Activated CD8-positive, alpha-beta T cell treated with anti-CD3 and anti-CD28 coated beads for 36 hours (primary cell): ENCODE measurements around the gene LCN6. TPM values are rescaled to one million over a fixed set of nuclear protein-coding genes. Genes with fewer than 3 reads are reported as not detected.
A peak's percentile ranks its signal among the peaks of the same experiment; 100 is the strongest.

Source experiments
- ATAC-seq: fragments of 200-7000 bp; cut with Tn5 transposase; one replicate; pipeline ENCODE4 v1.10.0; 2021; ENCODE audit warnings: mild to moderate bottlenecking, moderate library complexity
- CTCF ChIA-PET: fragments of 350-600 bp; sonication (Branson Sonifier 250); formaldehyde crosslinking; loops from one replicate; lab custom pipeline; 2021; ENCODE audit warnings: antibody characterized with exemption; lab: Charles Lee
- POLR2A ChIA-PET: fragments of 350-600 bp; sonication (Branson Sonifier 250); formaldehyde crosslinking; loops from one replicate; lab custom pipeline; 2021; ENCODE audit warnings: antibody characterized with exemption; lab: Charles Lee
- DNase-seq: peaks from one replicate; pipeline ENCODE4 v3.0.0-alpha.2; 2020
- H3K27ac Mint-ChIP-seq: one replicate; pipeline ENCODE4 v1.8.0; 2021; ENCODE audit warnings: mild to moderate bottlenecking, mixed read lengths
- H3K27me3 Mint-ChIP-seq: one replicate; pipeline ENCODE4 v1.8.0; 2021; ENCODE audit warnings: mixed read lengths
- H3K36me3 Mint-ChIP-seq: one replicate; pipeline ENCODE4 v1.8.0; 2021; ENCODE audit warnings: low read depth, mixed read lengths
- H3K4me1 Mint-ChIP-seq: one replicate; pipeline ENCODE4 v1.8.0; 2021; ENCODE audit warnings: low read depth, mixed read lengths
- H3K4me3 Mint-ChIP-seq: one replicate; pipeline ENCODE4 v1.8.0; 2021; ENCODE audit warnings: mild to moderate bottlenecking, moderate library complexity, mixed read lengths
- H3K9me3 Mint-ChIP-seq: one replicate; pipeline ENCODE4 v1.8.0; 2021; ENCODE audit warnings: mixed read lengths
- CTCF ChIP-seq: fragments of 200-600 bp; IDR thresholded peaks from one replicate; pipeline ENCODE4 v1.8.0; 2022; ENCODE audit warnings: antibody characterized with exemption, mild to moderate bottlenecking
- intact Hi-C: fragments of 100-400 bp; cut with micrococcal nuclease; formaldehyde crosslinking; loops from one replicate; pipeline ENCODE4 v1.10.0; 2022
- total RNA-seq, 2 experiments: library from RNA; stranded (reverse); gene quantifications; one replicate each; pipeline ENCODE4 v1.2.3, GENCODE V29; 2021

Gene LCN6
- total RNA-seq, 2 experiments from 2014 or later = not detected

- DNase-seq (peak; percentile 56), ATAC-seq (peak; percentile 83)
- ChIA-PET POLR2A (interaction anchor here (2.7 kb wide), 1 partner anchor 7 kb away, joined by 12 read pairs; no protein-coding TSS in a partner anchor), CTCF (interaction anchor here (0.9 kb wide), 1 partner anchor 63 kb away, joined by 3 read pairs; no protein-coding TSS in a partner anchor)
- intact Hi-C loops = no loop called here
- TF ChIP-seq CTCF = no peak
- Mint-ChIP-seq H3K36me3 (no peaks in the 10 kb centered on the region), H3K9me3 (no peaks in the 10 kb centered on the region), H3K4me1 (peaks cover 31% of the 10 kb centered on the region), H3K27me3 (no peaks in the 10 kb centered on the region), H3K27ac (no peak overlapping the region), H3K4me3 (no peak overlapping the region)
Observed at GRCh38 chr9:136734837-136735496, 13.4 kb downstream of the LCN6 start.

- peaks cover 34% of the 10 kb centered on the region for H3K4me1 Mint-ChIP-seq
Observed at GRCh38 chr9:136733611-136734010, 14.7 kb downstream of the LCN6 start.

GRCh38 chr9:136732444-136733178 lies 15.7 kb downstream of the LCN6 start:
- H3K27ac Mint-ChIP-seq = no peak overlapping the region

More at GRCh38 chr9:136733611-136734010, 14.7 kb downstream of the LCN6 start:
- no peaks in the 10 kb centered on the region for H3K9me3 Mint-ChIP-seq
- intact Hi-C loops = no loop called here
- DNase-seq (no peak), ATAC-seq (no peak)
- no peak overlapping the region for H3K4me3 Mint-ChIP-seq
- CTCF ChIA-PET = no interaction called here
- no peak overlapping the region for H3K27ac Mint-ChIP-seq
- no peak for TF ChIP-seq CTCF
- POLR2A ChIA-PET = interaction anchor here (0.7 kb wide), 1 partner anchor 248 kb away, joined by 3 read pairs; no protein-coding TSS in a partner anchor
- H3K36me3 Mint-ChIP-seq = no peaks in the 10 kb centered on the region
- no peaks in the 10 kb centered on the region for H3K27me3 Mint-ChIP-seq

DNA sequence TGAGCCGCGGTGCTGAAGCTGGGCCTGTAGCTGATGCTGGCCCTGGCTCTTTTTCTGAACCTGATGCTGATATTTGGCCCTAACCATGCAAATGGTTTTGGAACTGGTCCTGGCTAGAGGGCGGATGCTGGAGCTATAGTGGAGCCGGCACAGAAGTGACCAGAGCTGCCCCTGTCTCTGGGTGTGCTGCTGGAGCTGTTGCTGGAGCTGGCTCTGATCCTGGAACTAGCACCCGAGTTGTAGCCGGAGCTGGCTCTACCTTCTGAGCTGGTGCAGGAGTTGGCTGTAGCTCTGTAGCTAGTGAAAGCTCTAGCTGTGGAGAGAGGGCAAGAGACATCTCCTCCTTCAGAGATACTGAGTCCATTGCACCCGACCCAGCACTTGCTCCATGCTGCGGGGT lies 18.4 kb downstream of the LCN6 start:
- intact Hi-C loops = no loop called here
- H3K36me3 Mint-ChIP-seq = peaks cover 23% of the 10 kb centered on the region
- H3K4me1 Mint-ChIP-seq = peaks cover 47% of the 10 kb centered on the region
- no peak for TF ChIP-seq CTCF
- no peaks in the 10 kb centered on the region for H3K9me3 Mint-ChIP-seq
- ATAC-seq (no peak), DNase-seq (no peak)
- no peaks in the 10 kb centered on the region for H3K27me3 Mint-ChIP-seq
- POLR2A ChIA-PET = interaction anchor here (0.6 to 5.6 kb wide), 7 partner anchors 11 to 384 kb away, joined by 3 to 44 read pairs (median 16); partner anchors contain the start of gene LCN10
- CTCF ChIA-PET = interaction anchor here (1.0 to 4.4 kb wide), 10 partner anchors 10 to 317 kb away, joined by 3 to 15 read pairs (median 4); partner anchors contain the start of gene LCN10
- no peak overlapping the region for H3K27ac Mint-ChIP-seq
- H3K4me3 Mint-ChIP-seq = peak overlapping the region; percentile 100

More at GRCh38 chr9:136732444-136733178, 15.7 kb downstream of the LCN6 start:
- H3K36me3 Mint-ChIP-seq = peaks cover under 1% of the 10 kb centered on the region
- ATAC-seq (no peak), DNase-seq (no peak)
- CTCF ChIA-PET = no interaction called here
- peaks cover 32% of the 10 kb centered on the region for H3K4me1 Mint-ChIP-seq
- no peak overlapping the region for H3K4me3 Mint-ChIP-seq
- no peak for TF ChIP-seq CTCF
- no peaks in the 10 kb centered on the region for H3K27me3 Mint-ChIP-seq
- H3K9me3 Mint-ChIP-seq = no peaks in the 10 kb centered on the region
- intact Hi-C loops = no loop called here
- POLR2A ChIA-PET = interaction anchor here (0.7 kb wide), 1 partner anchor 247 kb away, joined by 3 read pairs; no protein-coding TSS in a partner anchor
